ENCODE data around the gene ARMH4. TPM values are rescaled to one million over a fixed set of nuclear protein-coding genes. Genes with fewer than 3 reads are reported as not detected.

The ARMH4 gene
- total and polyA plus RNA-seq, 4 donors: 0.38 to 3.2 (median 0.54) TPM

- no peak for TF ChIP-seq CTCF (IDR thresholded peaks at IDR 0.05; ENCODE audit: low read depth, low read length, missing input control)
- TF ChIP-seq RXRA (IDR thresholded peaks at IDR 0.05): no peak
- no peak for TF ChIP-seq EGR1 (IDR thresholded peaks at IDR 0.05; ENCODE audit: low read depth in 2 of 2)
Measured at GRCh38 chr14:57982804-57983634, 169.0 kb downstream of the ARMH4 start (continued).

- no peak overlapping the region for H3K27ac ChIP-seq (ENCODE audit: low read depth in 1 of 2, low read length in 2 of 2)
- no peak overlapping the region for H3K4me3 ChIP-seq (ENCODE audit: low read depth in 1 of 3, low read length in 3 of 3)
- no peak for DNase-seq (ENCODE audit: low spot score)
- H3K9ac ChIP-seq (ENCODE audit: low read depth in 1 of 2, low read length in 2 of 2): no peak overlapping the region
- no peaks in the 10 kb centered on the region for H3K4me1 ChIP-seq (ENCODE audit: control insufficient read depth in 4 of 4, insufficient read depth in 4 of 4, low read length in 3 of 4)
- WGBS: 75% methylated on average over 12 of the region's 12 CpGs
- no peaks in the 10 kb centered on the region for H3K9me3 ChIP-seq (ENCODE audit: control insufficient read depth in 4 of 4, low read length in 3 of 4)
- peaks cover 0 to 8% (median 0%) of the 10 kb centered on the region in 4 donors for H3K27me3 ChIP-seq (ENCODE audit: control insufficient read depth in 4 of 4, insufficient read depth in 4 of 4, low read length in 3 of 4)
- no peaks in the 10 kb centered on the region for H3K36me3 ChIP-seq (ENCODE audit: control insufficient read depth in 4 of 4, insufficient read depth in 3 of 4, low read depth in 1 of 4, low read length in 3 of 4)
- no peak for TF ChIP-seq GABPA (IDR thresholded peaks at IDR 0.05 in 1 of 2, conservative IDR thresholded peaks at IDR 0.05 in 1 of 2)
- TF ChIP-seq YY1 (IDR thresholded peaks at IDR 0.05): no peak
- no peak for TF ChIP-seq FOXA1 (IDR thresholded peaks at IDR 0.05)
- no peak for TF ChIP-seq FOXA2 (IDR thresholded peaks at IDR 0.05)
- TF ChIP-seq HNF4G (IDR thresholded peaks at IDR 0.05): no peak
- TF ChIP-seq ATF3 (IDR thresholded peaks at IDR 0.05): no peak
- TF ChIP-seq REST (IDR thresholded peaks at IDR 0.05): no peak
- TF ChIP-seq SP1 (IDR thresholded peaks at IDR 0.05): no peak
- no peak for TF ChIP-seq TAF1 (conservative IDR thresholded peaks at IDR 0.05)
- TF ChIP-seq NR2F2 (IDR thresholded peaks at IDR 0.05): no peak
- TF ChIP-seq RAD21 (IDR thresholded peaks at IDR 0.05): no peak
- TF ChIP-seq ZBTB33 (IDR thresholded peaks at IDR 0.05): no peak
Measured at GRCh38 chr14:57981817-57982560, 170.0 kb downstream of the ARMH4 start.

Data from liver (tissue), 9 donors.